SK-N-SH treated with all-trans-retinoic acid at 6 μM for 48 hours (cell line): ENCODE data around the gene NDUFA13.

Experiments
- GLIS3 ChIP-seq: fragments of 250-450 bp; sonication (Bioruptor Pico); IDR thresholded peaks from 2 replicates; pipeline ENCODE4 v1.5.0; 2020; ENCODE audit warnings: mild to moderate bottlenecking, moderate library complexity
- PATZ1 ChIP-seq: fragments of 250-450 bp; sonication (Bioruptor Pico); IDR thresholded peaks from 2 replicates; pipeline ENCODE4 v1.8.0; 2020; ENCODE audit warnings: mild to moderate bottlenecking, moderate library complexity, borderline replicate concordance
- POU6F1 ChIP-seq: fragments of 250-450 bp; sonication (Bioruptor Pico); IDR thresholded peaks from 2 replicates; pipeline ENCODE4 v1.8.0; 2021; ENCODE audit warnings: low read depth, mild to moderate bottlenecking, moderate library complexity, borderline replicate concordance
- RARB ChIP-seq: fragments of 250-450 bp; sonication (Bioruptor Pico); IDR thresholded peaks from 2 replicates; pipeline ENCODE4 v1.8.0; 2021; ENCODE audit warnings: mild to moderate bottlenecking, moderate library complexity
- TOX ChIP-seq: fragments of 250-450 bp; sonication (Bioruptor Pico); IDR thresholded peaks from 2 replicates; pipeline ENCODE4 v1.8.0; 2021; ENCODE audit warnings: mild to moderate bottlenecking, moderate library complexity, borderline replicate concordance
- TSHZ2 ChIP-seq: fragments of 250-450 bp; sonication (Bioruptor Pico); IDR thresholded peaks from 2 replicates; pipeline ENCODE4 v1.5.0; 2020; ENCODE audit warnings: mild to moderate bottlenecking, moderate library complexity
- ZFP3 ChIP-seq: fragments of 250-450 bp; sonication (Bioruptor Pico); IDR thresholded peaks from 2 replicates; pipeline ENCODE4 v1.5.0; 2020; ENCODE audit warnings: mild to moderate bottlenecking, moderate library complexity
- ZNF70 ChIP-seq: fragments of 450-650 bp; formaldehyde crosslinking; IDR thresholded peaks from 2 replicates; pipeline ENCODE4 v1.5.0; 2020; ENCODE audit warnings: mild to moderate bottlenecking, moderate library complexity
- ZNF8 ChIP-seq: fragments of 450-650 bp; formaldehyde crosslinking; IDR thresholded peaks from 2 replicates; pipeline ENCODE4 v1.5.0; 2020; ENCODE audit warnings: mild to moderate bottlenecking, moderate library complexity

GRCh38 chr19:19543640-19544039 is 27.6 kb downstream of the NDUFA13 start:
- TF ChIP-seq POU6F1 (CRISPR knock-in tag) (no peak), ZNF70 (CRISPR knock-in tag) (no peak), GLIS3 (CRISPR knock-in tag) (no peak), RARB (CRISPR knock-in tag) (no peak), ZFP3 (CRISPR knock-in tag) (no peak), TOX (CRISPR knock-in tag) (no peak), TSHZ2 (CRISPR knock-in tag) (no peak), PATZ1 (CRISPR knock-in tag) (no peak), ZNF8 (no peak)
